ENCODE measurements around the gene TRPM4. TPM values are rescaled to one million over a fixed set of nuclear protein-coding genes. Genes with fewer than 3 reads are reported as not detected.

TRPM4 gene
- total and polyA plus RNA-seq, 2 of the 13 experiments (the other 11 are each of a cell fraction or from before 2014, with no cell fraction given): 1.9 to 4.3 TPM

- TF ChIP-seq ATF7 (IDR thresholded peaks at IDR 0.05) (peak; percentile 95), ATF7 (CRISPR knock-in tag; IDR thresholded peaks at IDR 0.05) (no peak), HMGXB4 (CRISPR knock-in tag; IDR thresholded peaks at IDR 0.05; ENCODE audit: borderline replicate concordance in 1 of 2, low read depth in 1 of 2) (peak in 1 of 2 experiments; percentile 39; a peak in 1 of 4 replicates), SAP130 (CRISPR knock-in tag; IDR thresholded peaks at IDR 0.05; ENCODE audit: low read depth) (0 out of 2 replicates have a peak, but pooled peaks have one; percentile 33), CREB1 (IDR thresholded peaks at IDR 0.05) (peak; percentile 87), CREB1 (CRISPR knock-in tag; IDR thresholded peaks at IDR 0.05) (no peak), PRDM10 (CRISPR knock-in tag; IDR thresholded peaks at IDR 0.05; ENCODE audit: low read depth) (peak; percentile 98), ZNF296 (CRISPR knock-in tag; conservative IDR thresholded peaks at IDR 0.05) (no peak)
Observed at GRCh38 chr19:49145573-49146407, 11.8 kb upstream of the TRPM4 start (continued).

Data from HepG2 (cell line).